HEK293T (cell line): ENCODE measurements around the gene TADA2B.
"Not testable (repeated sequence)": the region's sequence is repeated elsewhere in the genome, so short reads cannot be mapped to it uniquely, and the experiment has no call there.

Source experiments
- CTCF ChIA-PET: fragments of 350-600 bp; formaldehyde crosslinking; extraction: SDS; loops from one replicate; lab custom pipeline; 2021; ENCODE audit warnings: antibody characterized with exemption, inconsistent platforms; lab: Yijun Ruan, JAX
- POLR2A ChIA-PET: fragments of 350-600 bp; formaldehyde crosslinking; extraction: SDS; loops from one replicate; lab custom pipeline; 2020; ENCODE audit warnings: antibody characterized with exemption, inconsistent platforms; lab: Yijun Ruan, JAX
- DNase-seq: peaks from one replicate; pipeline ENCODE4 v3.0.0; 2012; ENCODE audit warnings: mixed read lengths; ENCODE audit errors: extremely low spot score
- ARNT ChIP-seq: fragments of 450-650 bp; IDR thresholded peaks from 2 replicates; pipeline ENCODE4 v1.6.1; 2017; ENCODE audit warnings: mild to moderate bottlenecking
- BHLHE40 ChIP-seq: fragments of 450-650 bp; IDR thresholded peaks from 2 replicates; pipeline ENCODE4 v1.6.1; 2016; ENCODE audit warnings: mild to moderate bottlenecking, moderate library complexity, borderline replicate concordance
- CTBP1 ChIP-seq: fragments of 450-650 bp; IDR thresholded peaks from 2 replicates; pipeline ENCODE4 v1.6.1; 2016; ENCODE audit warnings: borderline replicate concordance
- ELF4 ChIP-seq: fragments of 450-650 bp; IDR thresholded peaks from 2 replicates; pipeline ENCODE4 v1.6.1; 2017; ENCODE audit warnings: antibody characterized with exemption
- FOXA1 ChIP-seq: fragments of 450-650 bp; IDR thresholded peaks from 2 replicates; pipeline ENCODE4 v1.6.1; 2016; ENCODE audit warnings: mild to moderate bottlenecking
- FOXK2 ChIP-seq: fragments of 450-650 bp; IDR thresholded peaks from 2 replicates; pipeline ENCODE4 v1.6.1; 2016; ENCODE audit warnings: mild to moderate bottlenecking
- FOXM1 ChIP-seq: fragments of 450-650 bp; IDR thresholded peaks from 2 replicates; pipeline ENCODE4 v1.6.1; 2017; ENCODE audit warnings: mild to moderate bottlenecking, borderline replicate concordance
- HDGF ChIP-seq: fragments of 450-650 bp; IDR thresholded peaks from 2 replicates; pipeline ENCODE4 v1.6.1; 2017; ENCODE audit warnings: antibody characterized with exemption, borderline replicate concordance
- L3MBTL2 ChIP-seq: fragments of 450-650 bp; conservative IDR thresholded peaks from 2 replicates; pipeline ENCODE4 v1.6.1; 2016; ENCODE audit warnings: mild to moderate bottlenecking
- LEF1 ChIP-seq: fragments of 450-650 bp; IDR thresholded peaks from 2 replicates; pipeline ENCODE4 v1.6.1; 2017; ENCODE audit warnings: mild to moderate bottlenecking, borderline replicate concordance
- NFRKB ChIP-seq: fragments of 450-650 bp; IDR thresholded peaks from 2 replicates; pipeline ENCODE4 v1.6.1; 2016; ENCODE audit warnings: mild to moderate bottlenecking, moderate library complexity
- SP1 ChIP-seq: fragments of 450-650 bp; IDR thresholded peaks from 2 replicates; pipeline ENCODE4 v1.6.1; 2017
- SUZ12 ChIP-seq: fragments of 450-650 bp; IDR thresholded peaks from 2 replicates; pipeline ENCODE4 v1.6.1; 2016; ENCODE audit warnings: mild to moderate bottlenecking
- TARDBP ChIP-seq: fragments of 450-650 bp; IDR thresholded peaks from 2 replicates; pipeline ENCODE4 v1.6.1; 2016
- ZNF384 ChIP-seq: fragments of 450-650 bp; IDR thresholded peaks from 2 replicates; pipeline ENCODE4 v1.6.1; 2016
- TF ChIP-seq, protein P1 (sequence below): fragments of 450-650 bp; IDR thresholded peaks from 2 replicates; pipeline ENCODE4 v1.6.1; 2016

TADA2B gene

DNA sequence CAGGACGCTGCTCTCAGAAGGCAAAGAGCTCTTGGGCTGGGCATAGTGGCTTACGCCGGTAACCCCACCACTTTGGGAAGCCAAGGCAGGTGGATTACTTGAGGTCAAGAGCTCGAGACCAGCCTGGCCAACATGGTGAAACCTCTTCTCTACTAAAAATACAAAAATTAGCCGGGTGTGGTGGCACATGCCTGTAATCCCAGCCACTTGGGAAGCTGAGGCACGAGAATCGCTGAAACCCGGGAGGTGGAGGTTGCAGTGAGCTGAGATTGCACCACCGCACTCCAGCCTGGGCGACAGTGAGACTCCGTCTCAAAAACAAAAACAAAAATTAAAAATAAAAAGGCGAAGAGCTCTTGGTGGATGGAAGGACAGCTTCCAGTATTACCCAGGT is 59.3 kb downstream of the TADA2B start:
- peak; percentile 8; the same call in 1 of the 2 replicates for TF ChIP-seq L3MBTL2
- not testable (repeated sequence) for DNase-seq
- ChIA-PET POLR2A (interaction anchor here (0.8 to 2.1 kb wide), 2 partner anchors 23 to 35 kb away, joined by 3 to 9 read pairs; partner anchors contain the start of gene GRPEL1), CTCF (interaction anchor here (0.5 to 2.2 kb wide), 11 partner anchors 8 to 893 kb away, joined by 3 to 12 read pairs (median 4); no protein-coding TSS in a partner anchor)

DNA sequence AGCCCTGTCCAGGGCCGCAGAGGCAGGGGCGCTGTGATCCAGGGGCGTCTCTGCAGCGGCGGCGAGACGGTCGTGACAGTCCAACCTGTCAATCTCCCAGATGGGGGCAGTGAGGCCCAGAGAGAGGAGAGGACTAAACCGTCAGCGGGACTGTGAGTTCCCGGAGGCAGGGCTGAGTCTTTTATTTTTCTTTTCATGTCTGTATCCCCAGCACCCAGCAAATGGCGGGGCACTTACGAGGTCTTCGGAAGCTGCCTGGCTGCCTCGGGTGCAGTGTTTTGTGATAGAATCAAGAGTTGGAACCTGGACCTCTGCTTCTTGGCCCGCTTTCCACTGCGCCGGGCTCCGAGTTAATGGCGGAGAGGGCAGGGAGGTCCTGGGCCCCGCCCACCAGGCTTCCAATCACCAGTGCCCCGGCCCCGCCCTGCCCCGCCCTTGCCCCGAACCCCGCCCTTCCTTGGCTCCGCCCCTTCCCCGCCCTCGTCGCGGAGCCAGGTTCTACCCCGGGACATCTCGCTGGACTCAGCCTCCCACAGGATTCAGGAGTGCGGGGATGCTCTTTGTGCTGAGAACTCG is 59.9 kb downstream of the TADA2B start:
- ChIA-PET POLR2A (interaction anchor here (0.7 to 2.1 kb wide), 3 partner anchors 22 to 47 kb away, joined by 3 to 9 read pairs (median 3); partner anchors contain the start of gene GRPEL1), CTCF (interaction anchor here (0.6 to 2.2 kb wide), 6 partner anchors 14 to 893 kb away, joined by 3 to 12 read pairs (median 3); no protein-coding TSS in a partner anchor)
- DNase-seq = peak; percentile 96
- TF ChIP-seq FOXA1 = no peak
- TF ChIP-seq CTBP1 = no peak
- no peak for TF ChIP-seq SP1
- TF ChIP-seq, protein P1, sequence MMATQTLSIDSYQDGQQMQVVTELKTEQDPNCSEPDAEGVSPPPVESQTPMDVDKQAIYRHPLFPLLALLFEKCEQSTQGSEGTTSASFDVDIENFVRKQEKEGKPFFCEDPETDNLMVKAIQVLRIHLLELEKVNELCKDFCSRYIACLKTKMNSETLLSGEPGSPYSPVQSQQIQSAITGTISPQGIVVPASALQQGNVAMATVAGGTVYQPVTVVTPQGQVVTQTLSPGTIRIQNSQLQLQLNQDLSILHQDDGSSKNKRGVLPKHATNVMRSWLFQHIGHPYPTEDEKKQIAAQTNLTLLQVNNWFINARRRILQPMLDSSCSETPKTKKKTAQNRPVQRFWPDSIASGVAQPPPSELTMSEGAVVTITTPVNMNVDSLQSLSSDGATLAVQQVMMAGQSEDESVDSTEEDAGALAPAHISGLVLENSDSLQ = peak; percentile 85

DNA sequence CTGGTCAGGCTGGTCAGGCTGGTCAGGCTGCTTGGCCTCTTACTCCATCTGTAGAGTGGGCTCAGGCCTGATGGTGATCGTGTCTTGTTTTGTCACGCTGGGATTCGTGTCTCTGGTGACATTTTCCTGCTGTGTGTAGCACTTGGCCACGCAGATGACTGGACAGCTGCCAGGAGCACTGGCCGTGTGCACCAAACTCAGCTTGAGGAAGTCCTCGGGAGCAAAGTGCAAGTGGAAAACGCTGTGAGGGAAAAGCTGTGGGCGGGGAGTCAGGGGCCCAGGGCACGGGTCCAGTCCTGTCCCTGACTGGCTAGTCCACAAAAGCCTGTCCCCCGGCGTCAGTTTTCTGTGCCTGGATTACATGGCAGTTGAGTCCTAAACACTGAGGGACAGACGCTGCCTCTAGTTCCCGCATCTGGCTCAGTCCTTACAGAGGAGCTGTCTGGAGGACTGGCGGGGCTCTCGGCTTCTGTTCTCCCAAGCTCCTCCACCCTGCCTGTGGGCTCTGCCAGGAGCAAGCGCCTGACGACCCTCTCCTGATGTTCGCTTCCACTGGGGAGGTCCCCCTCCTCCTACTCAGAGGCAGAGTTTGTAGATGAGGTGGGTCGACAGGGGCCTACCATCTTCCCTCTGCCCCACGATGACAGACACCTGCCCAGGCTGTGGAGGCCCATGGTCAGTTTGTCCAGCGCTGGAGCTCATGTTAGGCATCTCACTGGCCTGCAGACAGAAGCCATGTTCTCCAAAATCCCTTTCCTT is 60.6 kb downstream of the TADA2B start:
- POLR2A ChIA-PET = interaction anchor here (0.7 to 1.2 kb wide), 2 partner anchors 36 to 46 kb away, joined by 3 to 7 read pairs; partner anchors contain the start of gene GRPEL1

DNA sequence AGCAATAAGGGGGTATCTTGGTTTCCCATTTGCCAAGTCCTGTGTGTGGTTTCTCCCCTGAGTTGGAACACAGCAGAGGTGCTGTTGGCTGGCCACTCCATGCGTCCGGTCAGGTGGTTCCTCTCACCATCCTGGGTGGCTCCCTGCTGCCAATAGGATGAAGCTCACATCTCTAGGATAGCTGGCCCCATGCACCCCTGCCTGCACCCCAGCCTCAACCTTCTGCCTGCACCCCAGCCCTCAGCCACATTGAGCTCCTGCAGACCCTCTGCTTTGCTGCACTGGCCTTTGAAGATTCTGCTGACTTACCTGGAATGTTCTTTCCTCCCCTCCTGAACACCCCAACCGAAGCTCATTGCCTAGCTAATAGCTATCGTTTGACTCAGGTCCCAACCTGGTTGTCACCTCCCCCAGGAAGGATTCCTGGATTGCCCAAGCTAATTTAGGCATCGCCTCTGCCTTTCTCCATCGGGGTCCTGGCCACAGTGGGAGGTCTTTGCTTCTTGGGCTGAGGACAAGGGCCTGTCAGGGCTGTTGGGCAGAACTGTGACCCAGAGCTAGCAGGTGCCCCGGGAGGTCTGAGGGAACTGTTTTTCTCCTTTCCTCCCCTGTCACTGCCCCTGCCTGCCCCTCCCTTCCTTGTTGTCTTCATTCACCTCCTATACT is 61.3 kb downstream of the TADA2B start:
- ChIA-PET CTCF (interaction anchor here (0.6 kb wide), 1 partner anchor 553 kb away, joined by 6 read pairs; no protein-coding TSS in a partner anchor), POLR2A (interaction anchor here (1.2 kb wide), 1 partner anchor 36 kb away, joined by 7 read pairs; the partner anchor contains the start of gene GRPEL1)
- TF ChIP-seq HDGF = no peak
- no peak for TF ChIP-seq CTBP1
- no peak for TF ChIP-seq FOXA1
- no peak for TF ChIP-seq LEF1
- TF ChIP-seq BHLHE40 = no peak
- no peak for TF ChIP-seq FOXM1
- no peak for TF ChIP-seq FOXK2
- TF ChIP-seq ELF4 = no peak
- no peak for DNase-seq

More for the DNA sequence above, 60.6 kb downstream of the TADA2B start:
- CTCF ChIA-PET = interaction anchor here (0.7 to 2.2 kb wide), 2 partner anchors 21 to 232 kb away, joined by 3 to 12 read pairs; no protein-coding TSS in a partner anchor
- no peak for TF ChIP-seq L3MBTL2
- DNase-seq = no peak

DNA sequence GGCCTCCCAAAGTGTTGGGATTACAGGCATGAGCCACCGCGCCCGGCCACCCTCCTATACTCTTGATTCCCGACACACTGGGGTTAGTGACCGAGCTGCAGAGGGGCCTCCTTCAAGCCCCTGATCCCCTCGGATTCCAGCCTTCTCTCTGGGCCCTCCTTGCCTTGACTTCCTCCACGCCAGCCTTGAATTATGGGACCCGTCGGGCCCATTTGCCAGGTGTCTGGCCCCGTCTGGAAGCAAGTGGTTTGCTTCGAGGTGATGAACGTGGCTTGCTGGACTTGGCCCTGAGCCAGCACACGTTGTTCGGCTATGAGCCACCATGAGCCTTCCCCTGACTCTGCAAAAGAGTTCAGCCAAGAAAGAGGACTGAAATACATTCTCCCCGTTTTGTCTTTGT is 62.1 kb downstream of the TADA2B start:
- TF ChIP-seq HDGF = no peak
- no peak for TF ChIP-seq SUZ12
- no peak for TF ChIP-seq LEF1
- no peak for TF ChIP-seq ZNF384
- TF ChIP-seq SP1 = no peak
- TF ChIP-seq ARNT = no peak
- TF ChIP-seq FOXA1 = no peak
- no peak for TF ChIP-seq CTBP1
- no peak for TF ChIP-seq TARDBP
- TF ChIP-seq, protein P1 = no peak
- TF ChIP-seq L3MBTL2 = no peak
- no peak for TF ChIP-seq BHLHE40
- TF ChIP-seq NFRKB = no peak
- TF ChIP-seq FOXM1 = no peak
- no peak for DNase-seq
- POLR2A ChIA-PET = no interaction called here
- CTCF ChIA-PET = interaction anchor here (0.6 kb wide), 1 partner anchor 554 kb away, joined by 6 read pairs; no protein-coding TSS in a partner anchor

DNA sequence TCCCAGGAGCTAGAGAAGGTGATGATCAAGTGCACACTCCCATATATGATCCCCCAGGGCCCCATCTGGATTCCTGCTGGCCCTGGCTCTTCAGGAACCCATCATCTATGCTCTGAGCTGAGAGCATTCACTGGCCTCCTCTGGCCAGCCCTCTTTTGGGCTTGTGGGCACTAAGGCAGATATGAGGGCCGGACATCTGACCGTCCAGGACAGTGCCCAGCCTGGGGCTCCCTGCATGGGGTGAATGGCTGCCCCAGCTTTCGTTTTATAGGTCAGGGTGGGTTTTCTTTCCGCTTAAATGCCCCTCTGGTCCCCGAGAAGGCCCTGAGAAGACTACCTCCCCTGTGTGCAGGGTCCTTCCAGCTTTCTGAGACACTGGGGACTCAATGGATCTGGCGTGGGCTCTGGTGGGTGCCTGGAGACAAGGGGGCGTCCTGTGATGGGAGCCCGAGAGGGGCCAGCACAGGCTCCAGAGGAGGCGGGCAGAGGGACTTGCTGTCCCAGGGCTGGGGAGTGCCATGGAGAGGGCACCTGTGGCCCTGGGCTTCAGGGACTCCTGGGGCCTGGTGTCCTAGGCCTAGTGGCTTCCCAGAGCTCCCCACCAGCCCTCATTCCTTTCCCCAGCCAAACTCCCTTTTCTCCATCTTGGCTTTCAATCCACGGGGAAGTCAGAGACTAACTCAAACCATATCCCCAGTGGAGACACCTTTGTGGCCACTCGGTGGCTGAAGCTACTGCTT is 64.2 kb downstream of the TADA2B start:
- CTCF ChIA-PET = no interaction called here
- POLR2A ChIA-PET = no interaction called here
- DNase-seq = no peak

More for the DNA sequence above, 64.2 kb downstream of the TADA2B start:
- no peak for TF ChIP-seq ZNF384
- no peak for TF ChIP-seq L3MBTL2
- no peak for TF ChIP-seq FOXK2
- no peak for TF ChIP-seq CTBP1
- no peak for TF ChIP-seq LEF1
- TF ChIP-seq ARNT = no peak
- no peak for TF ChIP-seq TARDBP
